Hindlimb muscle (tissue), 1 donor: ENCODE data around the gene IGF1R. TPM values are rescaled to one million over a fixed set of nuclear protein-coding genes. Genes with fewer than 3 reads are reported as not detected.

Source experiments
- DNase-seq: peaks from one replicate; pipeline ENCODE4 v3.0.0-alpha.2; 2013
- polyA plus RNA-seq: library from polyadenylated mRNA; unstranded; fragments of 120-200 nt; gene quantifications from one replicate; pipeline ENCODE4 v1.2.1, GENCODE V29; 2013; ENCODE audit not compliant: insufficient read length

The IGF1R gene
- polyA plus RNA-seq, 1 donor, result 18.3 TPM

GRCh38 chr15:98835876-98836275, 187.5 kb downstream of the IGF1R start:
- DNase-seq, result no peak

- DNase-seq, result no peak
Measured at GRCh38 chr15:98838387-98839259, 190.3 kb downstream of the IGF1R start.

GRCh38 chr15:98840053-98840452, 191.7 kb downstream of the IGF1R start:
- no peak for DNase-seq

- no peak for DNase-seq
Measured at GRCh38 chr15:98841419-98841970, 193.2 kb downstream of the IGF1R start.

- no peak for DNase-seq
Measured at GRCh38 chr15:98842192-98842972, 194.0 kb downstream of the IGF1R start.

GRCh38 chr15:98842973-98843285, 194.6 kb downstream of the IGF1R start:
- no peak for DNase-seq

GRCh38 chr15:98843844-98844243, 195.5 kb downstream of the IGF1R start:
- no peak for DNase-seq

GRCh38 chr15:98844261-98844660, 195.9 kb downstream of the IGF1R start:
- no peak for DNase-seq

- no peak for DNase-seq
Measured at GRCh38 chr15:98845138-98845884, 197.0 kb downstream of the IGF1R start.

- peak; percentile 67 for DNase-seq
Measured at GRCh38 chr15:98850961-98851572, 202.7 kb downstream of the IGF1R start.

GRCh38 chr15:98853161-98853560, 204.8 kb downstream of the IGF1R start:
- peak; percentile 94 for DNase-seq

GRCh38 chr15:98853617-98854420, 205.5 kb downstream of the IGF1R start:
- no peak for DNase-seq

- no peak for DNase-seq
Measured at GRCh38 chr15:98854496-98854895, 206.2 kb downstream of the IGF1R start.

- no peak for DNase-seq
Measured at GRCh38 chr15:98855067-98855814, 206.9 kb downstream of the IGF1R start.

GRCh38 chr15:98855815-98856531, 207.6 kb downstream of the IGF1R start:
- DNase-seq, result no peak

GRCh38 chr15:98856532-98856907, 208.2 kb downstream of the IGF1R start:
- no peak for DNase-seq

- no peak for DNase-seq
Measured at GRCh38 chr15:98858610-98859023, 210.3 kb downstream of the IGF1R start.

- DNase-seq, result no peak
Measured at GRCh38 chr15:98859149-98859548, 210.8 kb downstream of the IGF1R start.

- DNase-seq, result no peak
Measured at GRCh38 chr15:98860281-98861041, 212.1 kb downstream of the IGF1R start.
